ENCODE results near the gene TMPRSS15.

- TF ChIP-seq CTCF (IDR thresholded peaks at IDR 0.05) (no peak), POLR2A (IDR thresholded peaks at IDR 0.05) (no peak)
Measured at GRCh38 chr21:18235545-18235944, 168.0 kb downstream of the TMPRSS15 start.

Measured in heart left ventricle (tissue), 13 donors.